IMR-90 (cell line): Measurements from ENCODE around the gene CD44.

ENCODE experiments used
- CTCF ChIP-seq: conservative IDR thresholded peaks from 2 replicates; pipeline ENCODE4 v1.5.1; 2012; ENCODE audit warnings: mild to moderate bottlenecking, low read depth, low read length, improper control_type of control experiment
- POLR2A ChIP-seq: IDR thresholded peaks from 2 replicates; pipeline ENCODE4 v1.6.1; 2012; ENCODE audit warnings: mild to moderate bottlenecking, low read depth, low read length

GRCh38 chr11:35281169-35281688 lies 142.3 kb downstream of the CD44 start:
- TF ChIP-seq CTCF, result no peak
- no peak for TF ChIP-seq POLR2A
